GM12878 (cell line): ENCODE results near the gene SETBP1. TPM values are rescaled to one million over a fixed set of nuclear protein-coding genes. Genes with fewer than 3 reads are reported as not detected.

Experiments used
- ATAC-seq: fragments of 200-7000 bp; cut with Tn5 transposase; 3 replicates; pipeline ENCODE4 v1.9.1; 2020; ENCODE audit warnings: mild to moderate bottlenecking, moderate library complexity
- BruUV-seq: library from RNA; stranded (reverse); fragments of 400-500 nt; replicated peaks from 2 replicates; lab custom pipeline; 2021; lab: Mats Ljungman, UMichigan
- CTCF ChIA-PET: fragments of 300-600 bp; sonication (Branson Sonifier 250); formaldehyde crosslinking; extraction: SDS; loops from one replicate; lab custom pipeline; 2021; ENCODE audit warnings: inconsistent platforms; lab: Yijun Ruan, JAX
- POLR2A ChIA-PET: fragments of 350-600 bp; formaldehyde crosslinking; extraction: SDS; loops from one replicate; lab custom pipeline; 2021; ENCODE audit warnings: inconsistent platforms; lab: Charles Lee
- RAD21 ChIA-PET: fragments of 300-600 bp; sonication (Branson Sonifier 250); formaldehyde crosslinking; loops from one replicate; lab custom pipeline; 2023; ENCODE audit warnings: antibody characterized with exemption; ENCODE audit not compliant: unreplicated experiment; lab: Charles Lee
- SMC1A ChIA-PET: fragments of 300-600 bp; sonication (Branson Sonifier 250); formaldehyde crosslinking; loops from one replicate; lab custom pipeline; 2023; ENCODE audit not compliant: unreplicated experiment, uncharacterized antibody; lab: Charles Lee
- DNase-seq: peaks from one replicate; pipeline ENCODE4 v3.0.0-alpha.2; 2011; ENCODE audit warnings: low read depth, low spot score
- FAIRE-seq: peaks from 3 replicates; lab custom pipeline; 2011; peaks lifted over from hg19 to GRCh38; lab: Jason Lieb, UNC
- H2AFZ ChIP-seq: 2 replicates; pipeline ENCODE4 v1.6.0; 2011; ENCODE audit warnings: low read depth, low read length, control low read depth; ENCODE audit not compliant: control insufficient read depth
- H3K27ac ChIP-seq: 2 replicates; pipeline ENCODE4 v1.5.1; 2011; ENCODE audit warnings: control low read depth; ENCODE audit not compliant: control insufficient read depth, insufficient read depth
- H3K27me3 ChIP-seq, 2 experiments: replicated peaks in 1 of 2; 2 replicates each; pipeline versions ENCODE4 v1.6.0 to v1.6.1; 2011; ENCODE audit warnings: low read length in 1 of 2; ENCODE audit not compliant: control insufficient read depth in 2 of 2, insufficient read depth in 2 of 2
- H3K36me3 ChIP-seq, 2 experiments: 2 replicates each; pipeline ENCODE4 v1.5.1; 2011; ENCODE audit warnings: low read length in 1 of 2; ENCODE audit not compliant: control insufficient read depth in 2 of 2, insufficient read depth in 2 of 2
- H3K4me1 ChIP-seq: 2 replicates; pipeline ENCODE4 v1.6.1; 2011; ENCODE audit warnings: mild to moderate bottlenecking, low read length, moderate library complexity, mixed read lengths; ENCODE audit not compliant: control insufficient read depth, insufficient read depth
- H3K4me2 ChIP-seq: 2 replicates; pipeline ENCODE4 v1.6.0; 2011; ENCODE audit warnings: control low read depth; ENCODE audit not compliant: control insufficient read depth, insufficient read depth
- H3K4me3 ChIP-seq: fragments of 200-600 bp; sonication (generic); 2 replicates; pipeline ENCODE4 v1.5.1; 2016
- H3K79me2 ChIP-seq: 2 replicates; pipeline ENCODE4 v1.6.0; 2011; ENCODE audit warnings: low read length; ENCODE audit not compliant: control insufficient read depth, insufficient read depth
- H3K9ac ChIP-seq: 2 replicates; pipeline ENCODE4 v1.8.0; 2011; ENCODE audit warnings: low read length, control low read depth, mixed read lengths; ENCODE audit not compliant: control insufficient read depth, insufficient read depth
- H3K9me3 ChIP-seq: replicated peaks from 3 replicates; pipeline ENCODE4 v1.5.1; 2011; ENCODE audit warnings: mild to moderate bottlenecking, low read length; ENCODE audit not compliant: control insufficient read depth, insufficient read depth
- H4K20me1 ChIP-seq: 2 replicates; pipeline ENCODE4 v1.6.0; 2011; ENCODE audit not compliant: control insufficient read depth, insufficient read depth
- CEBPB ChIP-seq, 2 experiments: fragments of 150-350 bp in 1 of 2; IDR thresholded peaks; 2 replicates each; pipeline ENCODE4 v1.6.1; 2012 to 2014; ENCODE audit warnings: low read depth in 2 of 2, low read length in 2 of 2, borderline replicate concordance in 1 of 2, inconsistent platforms in 1 of 2
- CREM ChIP-seq: IDR thresholded peaks from 2 replicates; pipeline ENCODE4 v1.6.1; 2014; ENCODE audit warnings: antibody characterized with exemption, low read depth
- ETV6 ChIP-seq, 2 experiments: fragments of 450-650 bp in 1 of 2; IDR thresholded peaks in 1 of 2; conservative IDR thresholded peaks in 1 of 2; 2 replicates each; pipeline ENCODE4 v1.6.1; 2014; ENCODE audit warnings: antibody characterized with exemption in 1 of 2, borderline replicate concordance in 1 of 2, low read depth in 1 of 2, mild to moderate bottlenecking in 1 of 2, moderate library complexity in 1 of 2
- HDAC2 ChIP-seq: fragments of 200-600 bp; sonication (generic); IDR thresholded peaks from 2 replicates; pipeline ENCODE4 v1.6.1; 2017
- JUND ChIP-seq: IDR thresholded peaks from 2 replicates; pipeline ENCODE4 v1.6.1; 2012; ENCODE audit warnings: low read depth, mild to moderate bottlenecking, low read length, improper control_type of control experiment, moderate library complexity
- KLF5 ChIP-seq: fragments of 450-650 bp; IDR thresholded peaks from 2 replicates; pipeline ENCODE4 v1.6.1; 2014; ENCODE audit warnings: mild to moderate bottlenecking; ENCODE audit not compliant: partially characterized antibody
- MEF2B ChIP-seq: fragments of 450-650 bp; IDR thresholded peaks from 2 replicates; pipeline ENCODE4 v1.6.1; 2018; ENCODE audit warnings: mild to moderate bottlenecking, moderate library complexity; ENCODE audit not compliant: partially characterized antibody, poor library complexity, severe bottlenecking
- NBN ChIP-seq: fragments of 450-650 bp; IDR thresholded peaks from 2 replicates; pipeline ENCODE4 v1.6.1; 2016
- NFXL1 ChIP-seq: fragments of 450-650 bp; IDR thresholded peaks from 2 replicates; pipeline ENCODE4 v1.6.1; 2017; ENCODE audit warnings: antibody characterized with exemption, mild to moderate bottlenecking, borderline replicate concordance
- RAD21 ChIP-seq: IDR thresholded peaks from 2 replicates; pipeline ENCODE4 v1.6.1; 2011; ENCODE audit warnings: mild to moderate bottlenecking, low read depth, low read length, moderate library complexity; ENCODE audit not compliant: insufficient read depth
- SIX5 ChIP-seq: IDR thresholded peaks from 2 replicates; pipeline ENCODE4 v1.6.1; 2011; ENCODE audit warnings: mild to moderate bottlenecking, low read depth, low read length, moderate library complexity; ENCODE audit not compliant: severe bottlenecking
- SUPT20H ChIP-seq: IDR thresholded peaks from 2 replicates; pipeline ENCODE4 v1.6.1; 2011; ENCODE audit warnings: low read depth, mild to moderate bottlenecking, low read length, moderate library complexity, borderline replicate concordance; ENCODE audit not compliant: control insufficient read depth
- TAF1 ChIP-seq: IDR thresholded peaks from 2 replicates; pipeline ENCODE4 v1.6.1; 2011; ENCODE audit warnings: mild to moderate bottlenecking, low read depth, low read length, borderline replicate concordance
- ZNF217 ChIP-seq: fragments of 450-650 bp; IDR thresholded peaks from 2 replicates; pipeline ENCODE4 v1.6.1; 2017; ENCODE audit warnings: antibody characterized with exemption, mild to moderate bottlenecking
- ZSCAN29 ChIP-seq: fragments of 450-650 bp; IDR thresholded peaks from 2 replicates; pipeline ENCODE4 v1.6.1; 2017; ENCODE audit warnings: mild to moderate bottlenecking, moderate library complexity
- WGBS: methylation state at CpG from one replicate; pipeline ENCODE4 v1.1.6; 2016; ENCODE audit warnings: low lambda C conversion rate; ENCODE audit not compliant: insufficient replicate concordance, insufficient coverage; ENCODE audit errors: missing lambda C conversion rate; 5-methylcytosine and 5-hydroxymethylcytosine counted together
- in situ Hi-C: fragments of 300-500 bp; cut with MboI; formaldehyde crosslinking; loops from 9 replicates; pipeline ENCODE4 v1.14.3; 2018; ENCODE audit warnings: mixed read lengths
- intact Hi-C: fragments of 100-400 bp; cut with micrococcal nuclease; formaldehyde crosslinking; loops from one replicate; pipeline ENCODE4 v1.14.2; 2022; ENCODE audit not compliant: unreplicated experiment
- polyA plus RNA-seq, 11 experiments: library from polyadenylated mRNA; depleted of rRNA in 4 of 11; unstranded in 6 of 11; stranded (reverse) in 5 of 11; fragments of >200 nt; fragmentation: Nextera tagmentation in 4 of 11; fragmentation: Illumina TruSeq in 1 of 11; extraction: Ambion mirVana in 4 of 11; extraction: Trizol in 1 of 11; gene quantifications; 1 replicate in 1 of 11; 2 replicates in 10 of 11; pipeline versions ENCODE4 v1.2.1 to v1.2.3, GENCODE V29; 2011 to 2016; ENCODE audit warnings: inconsistent platforms in 2 of 11, missing spikeins in 2 of 11, low read depth in 1 of 11
- total RNA-seq, 4 experiments: library from RNA; depleted of rRNA in 3 of 4; stranded (reverse); fragments of >200 nt in 3 of 4; fragmentation: Illumina TruSeq in 1 of 4; extraction: Trizol in 1 of 4; gene quantifications; 2 replicates each; pipeline versions ENCODE4 v1.2.1 to v1.2.3, GENCODE V29; 2013 to 2021
- TF ChIP-seq, protein P1 (sequence below): IDR thresholded peaks from 2 replicates; pipeline ENCODE4 v1.6.1; 2012; ENCODE audit warnings: low read depth, low read length, improper control_type of control experiment
- TF ChIP-seq, protein P2 (sequence below): fragments of 450-650 bp; formaldehyde crosslinking; IDR thresholded peaks from 2 replicates; pipeline ENCODE4 v1.4.0; 2022; ENCODE audit warnings: mild to moderate bottlenecking, moderate library complexity
- TF ChIP-seq, protein P3 (sequence below): IDR thresholded peaks from 2 replicates; pipeline ENCODE4 v1.6.1; 2011; ENCODE audit warnings: borderline replicate concordance, low read depth, mild to moderate bottlenecking, moderate library complexity, mixed read lengths, low read length; ENCODE audit not compliant: insufficient read depth; ENCODE audit errors: extremely low read length

SETBP1 gene
- total and polyA plus RNA-seq, 10 of the 15 experiments (the other 5 are each of a cell fraction or from before 2014, with no cell fraction given), result 0.99 to 29.7 (median 8.3) TPM

DNA sequence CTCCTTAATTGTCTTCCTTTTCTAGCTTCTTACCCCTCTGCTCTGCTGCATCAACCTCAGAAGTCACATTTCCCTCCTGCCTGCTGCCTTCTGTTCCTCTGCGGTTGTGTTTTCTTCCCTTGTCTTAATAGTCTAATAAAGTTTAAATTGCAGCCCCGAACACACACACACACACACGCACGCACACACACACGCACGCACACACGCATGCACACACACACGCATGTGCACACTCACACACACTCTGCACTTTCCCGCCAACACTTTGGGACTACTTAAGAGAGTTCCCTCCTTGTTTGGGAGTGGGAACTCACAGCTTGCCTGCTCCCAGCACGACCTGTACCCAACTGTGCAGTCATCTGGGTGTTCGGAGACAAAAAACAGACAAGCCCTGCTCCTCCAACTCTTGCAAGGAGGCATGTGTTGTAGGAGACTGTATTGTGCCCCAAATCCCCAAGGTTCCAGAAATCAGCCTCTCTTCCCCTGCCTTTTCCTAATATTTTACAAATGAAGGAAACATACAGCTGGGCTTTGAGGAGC is 99.1 kb downstream of the SETBP1 start (continued):
- no peak for TF ChIP-seq NBN

DNA sequence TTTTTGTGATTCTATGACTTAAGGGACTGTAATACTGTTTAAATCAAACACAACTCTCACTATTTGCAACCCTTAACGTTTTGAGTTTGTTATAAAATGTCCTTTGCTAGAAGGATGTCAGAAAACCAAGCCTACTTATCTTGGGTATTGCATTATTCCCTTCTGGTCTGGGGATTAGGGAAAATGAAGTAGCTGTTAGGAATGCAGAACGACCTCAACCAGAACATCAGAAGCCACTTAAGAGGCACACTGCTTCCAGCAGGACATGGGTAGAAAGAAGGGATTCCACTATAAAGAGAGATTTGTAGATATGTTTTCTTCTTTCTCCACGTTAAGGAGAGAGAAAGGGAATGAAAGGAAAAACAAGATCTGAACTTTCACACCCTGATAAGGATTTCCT is 101.2 kb downstream of the SETBP1 start:
- CTCF ChIA-PET, result interaction anchor here (0.6 to 1.1 kb wide), 5 partner anchors 9 to 125 kb away, joined by 3 read pairs; no protein-coding TSS in a partner anchor
- RAD21 ChIA-PET, result interaction anchor here (1.0 to 1.6 kb wide), 2 partner anchors 17 to 22 kb away, joined by 4 read pairs; no protein-coding TSS in a partner anchor

More for the DNA sequence above, 101.2 kb downstream of the SETBP1 start:
- Histone ChIP-seq H3K4me1 (peaks cover 13% of the 10 kb centered on the region; the same call in 1 of the 2 replicates), H2AFZ (no peak overlapping the region), H3K4me2 (no peak overlapping the region), H3K79me2 (no peaks in the 10 kb centered on the region), H3K27me3 (no peaks in the 10 kb centered on the region), H3K9me3 (no peaks in the 10 kb centered on the region), H3K9ac (no peak overlapping the region), H3K27ac (no peak overlapping the region), H4K20me1 (no peaks in the 10 kb centered on the region), H3K4me3 (no peak overlapping the region), H3K36me3 (no peaks in the 10 kb centered on the region; a peak in 2 of 4 replicates)
- ChIA-PET SMC1A (interaction anchor here (2.8 kb wide), 1 partner anchor 14 kb away, joined by 10 read pairs; no protein-coding TSS in a partner anchor), POLR2A (no interaction called here)
- WGBS, result 32% methylated on average over 3 of the region's 3 CpGs
- DNase-seq, result no peak
- no peak for ATAC-seq
- no peak for TF ChIP-seq CREM
- TF ChIP-seq CEBPB (IDR thresholded peaks at IDR 0.05; ENCODE audit: borderline replicate concordance in 1 of 2, low read depth in 2 of 2, low read length in 2 of 2), result no peak
- TF ChIP-seq MEF2B, result no peak
- TF ChIP-seq, protein P1, sequence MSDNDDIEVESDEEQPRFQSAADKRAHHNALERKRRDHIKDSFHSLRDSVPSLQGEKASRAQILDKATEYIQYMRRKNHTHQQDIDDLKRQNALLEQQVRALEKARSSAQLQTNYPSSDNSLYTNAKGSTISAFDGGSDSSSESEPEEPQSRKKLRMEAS, result no peak
- no peak for TF ChIP-seq ETV6 (conservative IDR thresholded peaks at IDR 0.05 in 1 of 2, IDR thresholded peaks at IDR 0.05 in 1 of 2; ENCODE audit: borderline replicate concordance in 1 of 2, low read depth in 1 of 2)
- no peak for TF ChIP-seq SIX5
- no peak for TF ChIP-seq NFXL1
- TF ChIP-seq, protein P2, sequence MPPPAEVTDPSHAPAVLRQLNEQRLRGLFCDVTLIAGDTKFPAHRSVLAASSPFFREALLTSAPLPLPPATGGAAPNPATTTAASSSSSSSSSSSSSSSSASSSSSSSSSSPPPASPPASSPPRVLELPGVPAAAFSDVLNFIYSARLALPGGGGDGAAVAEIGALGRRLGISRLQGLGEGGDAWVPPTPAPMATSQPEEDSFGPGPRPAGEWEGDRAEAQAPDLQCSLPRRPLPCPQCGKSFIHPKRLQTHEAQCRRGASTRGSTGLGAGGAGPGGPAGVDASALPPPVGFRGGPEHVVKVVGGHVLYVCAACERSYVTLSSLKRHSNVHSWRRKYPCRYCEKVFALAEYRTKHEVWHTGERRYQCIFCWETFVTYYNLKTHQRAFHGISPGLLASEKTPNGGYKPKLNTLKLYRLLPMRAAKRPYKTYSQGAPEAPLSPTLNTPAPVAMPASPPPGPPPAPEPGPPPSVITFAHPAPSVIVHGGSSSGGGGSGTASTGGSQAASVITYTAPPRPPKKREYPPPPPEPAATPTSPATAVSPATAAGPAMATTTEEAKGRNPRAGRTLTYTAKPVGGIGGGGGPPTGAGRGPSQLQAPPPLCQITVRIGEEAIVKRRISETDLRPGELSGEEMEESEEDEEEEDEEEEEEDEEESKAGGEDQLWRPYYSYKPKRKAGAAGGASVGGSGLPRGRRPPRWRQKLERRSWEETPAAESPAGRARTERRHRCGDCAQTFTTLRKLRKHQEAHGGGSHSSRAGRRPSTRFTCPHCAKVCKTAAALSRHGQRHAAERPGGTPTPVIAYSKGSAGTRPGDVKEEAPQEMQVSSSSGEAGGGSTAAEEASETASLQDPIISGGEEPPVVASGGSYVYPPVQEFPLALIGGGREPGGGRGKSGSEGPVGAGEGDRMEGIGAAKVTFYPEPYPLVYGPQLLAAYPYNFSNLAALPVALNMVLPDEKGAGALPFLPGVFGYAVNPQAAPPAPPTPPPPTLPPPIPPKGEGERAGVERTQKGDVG (CRISPR knock-in tag), result no peak
- no peak for TF ChIP-seq TAF1
- no peak for TF ChIP-seq KLF5
- no peak for TF ChIP-seq SUPT20H
- TF ChIP-seq RAD21, result no peak
- TF ChIP-seq, protein P3, sequence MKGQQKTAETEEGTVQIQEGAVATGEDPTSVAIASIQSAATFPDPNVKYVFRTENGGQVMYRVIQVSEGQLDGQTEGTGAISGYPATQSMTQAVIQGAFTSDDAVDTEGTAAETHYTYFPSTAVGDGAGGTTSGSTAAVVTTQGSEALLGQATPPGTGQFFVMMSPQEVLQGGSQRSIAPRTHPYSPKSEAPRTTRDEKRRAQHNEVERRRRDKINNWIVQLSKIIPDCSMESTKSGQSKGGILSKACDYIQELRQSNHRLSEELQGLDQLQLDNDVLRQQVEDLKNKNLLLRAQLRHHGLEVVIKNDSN, result no peak
- no peak for TF ChIP-seq HDAC2
- TF ChIP-seq ZSCAN29, result no peak
- no peak for TF ChIP-seq ZNF217
- no peak for TF ChIP-seq JUND
- intact Hi-C loops (no loop called here), in situ Hi-C loops (no loop called here)
- no TSS peak for BruUV-seq
- FAIRE-seq, result no peak
